Measurements from ENCODE around the gene POLD3.

Gene POLD3

GRCh38 chr11:74678591-74679512, 86.5 kb downstream of the POLD3 start:
- POLR2A ChIA-PET, result no interaction called here
- no peak overlapping the region for H3K4me3 ChIP-seq (ENCODE audit: low read depth, low read length)
- DNase-seq (ENCODE audit: low read depth, low spot score), result no peak
- no peak for TF ChIP-seq CTCF (IDR thresholded peaks at IDR 0.05; ENCODE audit: insufficient read depth, low read length, missing control alignments)
- CTCF ChIA-PET, result interaction anchor here (0.9 to 8.6 kb wide), 5 partner anchors 8 to 50 kb away, joined by 3 to 70 read pairs (median 4); no protein-coding TSS in a partner anchor

GRCh38 chr11:74679513-74679865, 87.1 kb downstream of the POLD3 start:
- H3K4me3 ChIP-seq (ENCODE audit: low read depth, low read length), result no peak overlapping the region
- no peak for TF ChIP-seq CTCF (IDR thresholded peaks at IDR 0.05; ENCODE audit: insufficient read depth, low read length, missing control alignments)
- POLR2A ChIA-PET, result no interaction called here
- CTCF ChIA-PET, result interaction anchor here (1.0 to 8.6 kb wide), 2 partner anchors 10 to 22 kb away, joined by 4 to 70 read pairs; no protein-coding TSS in a partner anchor
- no peak for DNase-seq (ENCODE audit: low read depth, low spot score)

GRCh38 chr11:74680035-74680671, 87.8 kb downstream of the POLD3 start:
- no peak for TF ChIP-seq CTCF (IDR thresholded peaks at IDR 0.05; ENCODE audit: insufficient read depth, low read length, missing control alignments)
- CTCF ChIA-PET, result interaction anchor here (1.3 to 8.6 kb wide), 3 partner anchors 16 to 22 kb away, joined by 6 to 70 read pairs (median 56); no protein-coding TSS in a partner anchor
- no peak overlapping the region for H3K4me3 ChIP-seq (ENCODE audit: low read depth, low read length)
- POLR2A ChIA-PET, result no interaction called here
- DNase-seq (ENCODE audit: low read depth, low spot score), result no peak

- ChIA-PET POLR2A (no interaction called here), CTCF (interaction anchor here (1.3 to 5.4 kb wide), 2 partner anchors 15 to 20 kb away, joined by 6 to 56 read pairs; no protein-coding TSS in a partner anchor)
- TF ChIP-seq CTCF (IDR thresholded peaks at IDR 0.05; ENCODE audit: insufficient read depth, low read length, missing control alignments), result no peak
- DNase-seq (ENCODE audit: low read depth, low spot score), result no peak
- H3K4me3 ChIP-seq (ENCODE audit: low read depth, low read length), result no peak overlapping the region
Measured at GRCh38 chr11:74680703-74681531, 88.5 kb downstream of the POLD3 start.

GRCh38 chr11:74681686-74682651, 89.6 kb downstream of the POLD3 start:
- ChIA-PET CTCF (interaction anchor here (0.8 to 5.4 kb wide), 4 partner anchors 9 to 58 kb away, joined by 3 to 56 read pairs (median 10); no protein-coding TSS in a partner anchor), POLR2A (interaction anchor here (1.4 kb wide), 1 partner anchor 9 kb away, joined by 6 read pairs; no protein-coding TSS in a partner anchor)
- DNase-seq (ENCODE audit: low read depth, low spot score), result no peak
- no peak for TF ChIP-seq CTCF (IDR thresholded peaks at IDR 0.05; ENCODE audit: insufficient read depth, low read length, missing control alignments)
- H3K4me3 ChIP-seq (ENCODE audit: low read depth, low read length), result no peak overlapping the region

All from AG04449 (cell line).